Activated naive CD8-positive, alpha-beta T cell treated with anti-CD3 and anti-CD28 coated beads, Interleukin-2, amount 50 U/mL, for 16 hours (primary cell): Measurements from ENCODE around the gene HEATR9.

Source experiments
- DNase-seq: peaks from one replicate; pipeline ENCODE4 v3.0.0-alpha.2; 2020; ENCODE audit warnings: low read depth, low spot score

The HEATR9 gene

DNA sequence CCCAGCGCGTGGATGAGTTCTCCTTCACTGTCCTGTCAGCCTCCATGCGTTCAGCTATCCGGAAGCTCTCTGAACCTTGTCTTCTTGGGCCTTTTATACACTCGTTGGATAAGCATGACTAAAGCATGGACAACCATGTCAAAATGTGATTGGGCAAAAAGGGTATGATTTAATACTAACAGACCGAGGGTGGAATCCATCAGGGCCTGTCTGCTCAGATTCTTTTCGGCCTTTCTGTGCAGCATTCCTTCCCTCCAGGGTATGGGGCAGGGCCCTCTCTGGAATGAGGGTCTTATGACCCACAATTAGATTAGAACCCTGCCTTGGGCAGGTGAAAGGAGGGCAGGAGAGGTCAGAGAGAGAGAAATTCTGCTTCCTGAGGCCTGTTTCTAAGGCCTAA is 25.5 kb upstream of the HEATR9 start:
- DNase-seq, result no peak

DNA sequence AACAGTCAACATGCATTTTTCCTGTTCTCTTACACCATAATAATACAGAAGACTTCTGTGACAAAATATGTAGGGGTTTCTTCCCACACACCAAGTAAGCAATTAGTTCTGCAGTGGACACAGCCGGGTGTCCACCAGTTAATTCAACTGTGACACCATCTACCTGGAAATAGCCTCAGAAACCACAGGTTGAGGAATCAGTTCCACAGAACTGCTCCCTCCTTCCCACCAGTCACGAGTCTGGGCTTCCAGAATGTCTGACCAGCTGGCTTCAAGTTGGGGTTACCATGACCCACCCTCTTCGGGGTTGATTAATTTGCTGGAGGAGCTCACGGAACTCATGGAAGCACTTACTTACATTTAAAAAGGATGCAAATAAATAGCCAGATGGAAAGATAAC is 25.1 kb upstream of the HEATR9 start:
- no peak for DNase-seq

DNA sequence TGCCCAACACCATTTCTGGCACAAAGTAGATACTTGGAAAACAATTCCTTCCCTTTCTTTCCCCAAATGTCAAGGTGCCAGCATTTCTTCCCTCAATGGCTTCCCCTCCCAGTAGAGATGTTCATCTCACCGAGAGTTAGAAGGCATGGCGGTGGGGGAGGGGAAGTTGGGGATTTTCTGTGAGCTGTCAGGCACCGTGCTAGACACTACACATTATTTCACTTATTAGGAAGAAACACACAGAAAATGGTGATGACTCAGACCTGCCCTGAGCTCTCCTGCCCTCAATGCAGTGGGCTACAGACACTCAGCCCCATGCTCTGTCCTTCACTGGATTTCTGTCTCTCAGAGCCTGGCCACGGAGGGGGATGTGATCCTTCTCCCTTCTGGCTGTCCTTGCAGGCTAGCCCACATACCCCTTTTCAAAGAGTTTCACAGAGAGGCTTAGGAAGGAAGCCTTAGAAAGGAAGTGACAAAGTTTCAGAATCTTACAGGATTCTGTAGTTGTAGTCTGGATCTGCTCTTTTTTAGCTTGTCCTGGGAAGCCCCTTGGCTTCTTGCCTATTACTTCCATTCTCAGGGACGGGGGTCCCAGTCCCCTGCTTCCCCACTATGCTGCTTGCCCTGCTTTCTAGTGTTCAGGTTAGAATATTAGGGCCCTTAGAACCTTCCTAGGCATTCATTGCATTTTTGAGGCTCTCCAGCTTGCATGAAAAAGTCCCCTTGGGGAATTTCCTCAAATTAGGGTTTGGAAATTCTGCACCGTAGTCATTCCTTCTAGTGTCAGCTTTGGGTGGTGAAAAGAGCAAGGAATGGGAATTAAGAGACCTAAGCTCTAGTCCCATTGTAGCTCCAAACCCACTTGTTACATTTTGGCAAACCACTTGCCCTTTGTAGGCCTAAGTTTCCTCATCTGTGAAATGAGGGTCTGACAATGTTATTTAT is 23.7 kb upstream of the HEATR9 start:
- DNase-seq, result no peak

DNA sequence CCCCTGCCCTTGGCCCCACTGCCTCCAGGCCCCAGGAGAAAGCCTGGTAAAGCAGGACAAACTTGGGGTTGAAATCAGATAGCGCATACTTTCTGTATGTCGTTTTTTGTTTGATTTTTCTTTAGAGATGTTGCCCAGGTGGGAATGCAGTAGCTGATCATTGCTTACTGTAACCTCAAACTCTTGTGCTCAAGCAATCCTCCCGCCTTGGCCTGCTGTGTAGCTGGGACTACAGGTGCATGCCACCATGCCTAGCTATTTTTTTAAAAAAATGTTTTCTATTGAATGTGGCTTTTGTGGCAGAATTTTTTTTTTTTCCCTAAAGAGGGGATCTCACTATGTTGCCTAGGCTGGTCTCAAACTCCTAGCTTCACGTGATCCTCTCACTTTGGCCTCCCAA is 22.6 kb upstream of the HEATR9 start:
- no peak for DNase-seq

DNA sequence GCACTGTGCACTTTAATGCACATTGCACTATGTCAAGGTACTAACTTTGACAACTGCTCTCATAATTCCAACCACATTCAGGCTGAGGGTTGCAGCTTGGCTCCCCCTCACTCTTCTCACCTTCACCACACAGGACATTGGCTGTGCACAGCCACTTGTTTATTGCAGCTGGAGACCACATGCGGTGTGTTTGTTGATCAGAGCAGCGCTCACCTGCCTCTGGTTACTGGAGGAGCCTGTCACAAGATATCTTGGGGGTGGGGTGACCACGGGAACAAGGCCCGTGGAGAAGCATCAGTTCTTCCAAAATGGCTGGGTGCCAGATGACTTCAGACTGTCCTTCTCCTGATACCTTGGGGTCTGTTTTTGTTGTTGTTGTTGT is 22.1 kb upstream of the HEATR9 start:
- no peak for DNase-seq

DNA sequence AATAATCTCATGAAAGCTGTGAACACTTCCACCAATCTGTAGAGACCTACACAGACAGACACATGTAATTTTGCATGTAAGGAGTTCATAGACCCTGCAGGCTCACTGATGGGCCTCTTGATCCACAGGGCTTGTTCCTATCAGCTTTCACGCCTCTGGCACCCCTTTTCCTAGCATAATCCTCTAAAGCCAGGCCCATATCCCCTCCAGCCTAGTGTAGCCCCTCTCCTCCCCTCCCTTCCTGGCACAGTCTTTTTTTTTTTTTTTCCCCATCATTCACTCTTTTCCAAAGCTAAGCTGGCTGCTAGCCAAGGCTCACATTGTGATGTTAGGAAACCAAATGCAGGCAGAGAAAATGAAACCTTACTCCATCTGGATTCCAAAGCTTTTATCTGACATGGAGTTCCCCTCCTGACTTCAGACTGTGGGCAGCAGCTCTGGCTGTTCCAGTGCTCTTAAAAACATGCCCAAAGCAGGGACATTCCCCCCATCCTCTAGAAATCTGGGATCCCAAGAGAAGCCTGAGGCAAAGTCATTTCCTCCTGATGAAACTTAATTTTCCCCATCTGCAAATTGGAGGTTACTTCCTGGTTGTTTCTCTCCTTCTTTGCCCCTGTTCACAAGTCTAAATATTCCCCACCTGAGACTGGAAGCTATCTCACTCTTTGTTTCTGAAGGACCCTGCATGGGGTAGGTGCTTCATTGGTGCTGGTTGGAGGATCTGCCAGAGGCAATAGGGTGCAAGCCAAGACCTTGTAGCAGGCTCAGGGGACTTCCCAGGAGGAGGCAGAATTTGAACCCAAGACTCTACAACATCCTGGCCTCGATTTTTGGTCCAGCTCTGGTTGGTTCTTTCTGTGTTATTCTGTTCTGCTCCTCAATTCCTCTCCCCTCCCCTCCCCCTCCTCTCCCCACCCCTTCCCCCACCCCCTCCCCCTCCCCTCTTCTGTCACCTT is 21.4 kb upstream of the HEATR9 start:
- DNase-seq, result no peak

DNA sequence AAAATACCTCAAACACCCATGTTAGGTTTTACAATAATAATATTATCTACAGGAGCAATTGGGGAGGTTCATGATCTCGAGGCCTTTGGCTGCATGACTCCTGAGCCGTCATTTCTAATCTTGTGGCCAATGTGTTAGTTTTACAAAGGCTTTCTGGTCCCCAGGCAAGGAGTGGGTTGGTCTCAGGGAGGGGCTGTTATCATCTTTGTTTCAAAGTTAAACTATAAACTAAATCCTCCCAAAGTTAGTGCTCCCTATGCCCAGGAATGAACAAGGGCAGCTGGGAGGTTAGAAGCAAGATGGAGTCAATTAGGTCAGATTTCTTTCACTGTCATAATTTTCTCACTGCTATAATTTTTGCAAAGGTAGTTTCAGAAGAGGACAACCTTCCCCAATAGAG is 20.6 kb upstream of the HEATR9 start:
- DNase-seq, result no peak

DNA sequence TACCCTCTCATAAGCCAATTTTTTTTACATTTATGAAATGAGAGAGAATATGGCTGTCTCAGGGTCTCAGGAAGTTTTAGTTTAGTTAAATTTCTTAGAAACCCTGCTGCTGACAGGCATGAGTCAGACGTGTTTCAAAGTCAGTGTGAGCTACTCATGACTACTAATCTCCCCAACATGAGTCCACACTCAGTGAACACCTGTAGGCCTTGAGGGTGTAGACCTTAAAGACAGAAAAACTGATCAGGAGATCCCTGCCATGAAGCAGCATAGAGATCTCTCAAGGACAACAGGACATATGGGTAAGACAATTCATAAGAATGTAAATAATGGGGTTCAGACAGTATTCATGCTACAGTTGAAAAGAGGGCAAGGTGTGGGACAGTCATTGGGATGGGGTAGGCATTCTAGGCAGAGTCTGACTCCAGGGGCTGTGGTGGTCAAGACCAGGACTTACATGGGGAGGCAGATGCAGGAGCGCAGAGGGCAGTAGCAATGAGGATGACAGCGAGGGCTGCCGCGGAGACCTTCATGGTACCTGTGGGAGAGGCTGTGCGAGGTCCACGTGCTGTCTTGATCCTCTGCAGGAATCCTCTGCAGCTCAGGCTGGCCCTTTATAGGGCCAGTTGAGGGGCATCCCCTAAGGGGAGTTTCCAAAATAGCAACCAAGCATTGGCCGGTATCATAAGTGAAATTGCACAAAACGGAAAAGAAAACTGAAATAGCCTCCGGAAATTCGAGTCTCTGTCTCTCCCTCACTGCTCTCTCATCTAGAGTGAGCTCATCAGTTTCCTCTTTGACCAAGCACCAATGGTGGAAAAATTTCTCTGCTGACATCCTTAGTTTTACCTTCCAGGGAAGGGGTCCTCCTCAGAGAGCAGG is 11.3 kb upstream of the HEATR9 start, which contains the start of gene CCL5:
Gene CCL5 (minus strand): TSS at position 588 of the 882 bp plus-strand sequence.
- no peak for DNase-seq

DNA sequence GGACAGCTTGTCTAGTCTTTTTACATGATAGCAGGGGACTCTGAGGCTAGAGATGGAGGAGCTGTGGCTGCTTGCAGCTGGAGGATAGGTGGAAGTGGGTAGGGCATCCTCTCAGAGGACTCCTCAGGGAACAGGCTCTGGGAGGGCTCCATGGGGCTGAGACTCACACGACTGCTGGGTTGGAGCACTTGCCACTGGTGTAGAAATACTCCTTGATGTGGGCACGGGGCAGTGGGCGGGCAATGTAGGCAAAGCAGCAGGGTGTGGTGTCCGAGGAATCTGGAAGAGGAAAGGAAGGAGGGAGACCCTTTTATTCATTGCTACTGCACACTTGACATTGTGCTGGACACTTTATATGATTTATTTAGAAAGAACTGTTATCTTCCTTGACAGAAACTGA is 9.7 kb upstream of the HEATR9 start:
- no peak for DNase-seq

DNA sequence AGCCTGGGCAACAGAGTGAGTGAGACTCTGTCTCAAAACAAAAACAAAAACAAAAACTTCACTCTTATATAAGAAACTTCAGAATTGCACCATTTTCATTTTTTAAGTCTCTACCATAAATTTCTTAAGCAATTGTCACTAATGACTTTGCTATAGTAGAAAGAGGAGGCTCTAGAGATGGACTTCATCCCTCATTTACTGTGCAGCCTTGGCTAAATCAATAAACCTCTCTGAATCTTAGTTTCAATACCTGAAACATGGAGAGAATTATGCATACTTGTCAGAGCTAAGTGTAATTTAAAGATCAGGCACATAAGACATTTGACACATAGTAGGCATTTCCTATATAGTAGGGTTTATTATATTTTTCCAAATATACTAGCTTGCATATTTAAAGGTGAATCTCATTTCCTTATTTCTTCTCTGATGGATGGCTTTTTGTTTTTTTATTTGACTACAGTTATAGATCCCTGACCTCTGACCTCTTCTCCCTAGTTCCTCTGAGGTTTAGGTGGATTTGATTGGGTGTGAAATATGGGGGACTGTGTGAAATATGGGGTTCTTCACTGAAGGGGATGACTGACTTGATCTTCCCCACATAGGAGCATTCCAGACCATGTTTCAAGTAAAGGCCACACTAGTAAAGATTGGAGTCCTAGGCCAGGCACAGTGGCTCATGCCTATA is 8.8 kb upstream of the HEATR9 start:
- no peak for DNase-seq

DNA sequence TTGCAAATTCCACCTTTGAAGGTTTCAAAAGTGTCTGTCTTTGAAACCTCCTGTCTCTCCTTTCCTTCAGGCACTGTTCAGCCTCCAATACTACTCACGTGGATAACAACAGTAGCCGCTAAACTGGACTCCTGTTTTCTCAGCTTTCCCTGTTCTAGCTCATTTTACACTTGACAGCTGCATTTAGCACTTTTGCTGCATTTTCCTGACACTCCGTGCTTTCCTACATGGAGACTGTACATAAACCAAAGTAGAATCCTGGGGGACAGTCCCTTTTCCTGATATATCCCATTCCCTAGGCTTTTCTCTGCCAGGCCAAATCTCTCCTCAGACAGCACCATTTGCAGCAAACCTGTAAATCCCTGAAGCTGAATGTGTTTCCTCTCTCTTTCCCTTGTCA is 7.8 kb upstream of the HEATR9 start:
- no peak for DNase-seq

DNA sequence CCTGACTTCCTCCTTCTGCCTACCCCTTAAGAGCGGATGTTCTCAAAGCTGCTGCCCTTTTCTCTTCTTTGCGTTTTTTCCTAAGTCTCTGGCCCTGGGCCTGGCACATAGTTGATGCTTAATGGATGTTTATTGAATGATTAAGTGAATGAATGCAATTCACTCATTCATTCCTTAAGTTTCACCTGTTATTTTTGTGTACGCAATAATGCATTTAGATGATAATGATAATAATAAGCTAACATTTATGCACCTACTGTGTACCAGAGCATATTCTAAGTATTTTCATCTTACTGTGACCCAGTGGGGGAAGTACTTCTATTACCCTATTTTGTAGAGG is 7.1 kb upstream of the HEATR9 start:
- DNase-seq, result no peak

DNA sequence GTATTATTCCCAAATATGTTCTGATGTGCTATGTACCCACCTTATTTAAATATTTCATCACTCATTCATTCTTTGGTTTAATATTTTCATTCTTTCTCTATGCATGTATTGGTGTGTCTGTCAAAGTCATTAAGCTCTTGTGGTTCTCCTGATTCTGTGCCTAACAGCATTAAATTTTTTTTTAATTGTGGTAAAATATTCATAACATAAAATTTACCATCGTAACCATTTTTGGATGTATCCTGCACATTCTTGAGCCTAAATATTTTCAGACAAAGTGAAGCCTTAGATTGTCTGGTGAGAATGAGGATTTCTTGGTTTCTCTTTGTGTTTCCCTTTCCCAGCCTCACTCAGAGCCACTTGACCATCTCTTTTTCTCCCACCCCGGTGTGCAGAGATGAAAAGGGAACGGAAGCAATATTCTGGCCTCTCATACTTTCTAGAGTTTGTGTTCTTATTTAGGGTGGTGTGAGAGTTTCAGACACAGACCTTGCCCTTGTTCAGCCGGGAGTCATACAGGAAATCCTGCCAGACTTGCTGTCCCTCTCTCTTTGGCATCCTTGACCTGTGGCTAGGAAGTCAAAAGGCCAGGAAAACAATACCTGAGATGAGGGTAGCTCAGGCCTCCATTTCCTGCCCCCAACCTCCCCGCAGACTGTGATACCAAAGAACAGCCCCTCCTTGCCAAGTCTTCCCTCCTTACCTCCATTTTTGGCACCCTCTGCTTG is 6.5 kb upstream of the HEATR9 start:
- no peak for DNase-seq

DNA sequence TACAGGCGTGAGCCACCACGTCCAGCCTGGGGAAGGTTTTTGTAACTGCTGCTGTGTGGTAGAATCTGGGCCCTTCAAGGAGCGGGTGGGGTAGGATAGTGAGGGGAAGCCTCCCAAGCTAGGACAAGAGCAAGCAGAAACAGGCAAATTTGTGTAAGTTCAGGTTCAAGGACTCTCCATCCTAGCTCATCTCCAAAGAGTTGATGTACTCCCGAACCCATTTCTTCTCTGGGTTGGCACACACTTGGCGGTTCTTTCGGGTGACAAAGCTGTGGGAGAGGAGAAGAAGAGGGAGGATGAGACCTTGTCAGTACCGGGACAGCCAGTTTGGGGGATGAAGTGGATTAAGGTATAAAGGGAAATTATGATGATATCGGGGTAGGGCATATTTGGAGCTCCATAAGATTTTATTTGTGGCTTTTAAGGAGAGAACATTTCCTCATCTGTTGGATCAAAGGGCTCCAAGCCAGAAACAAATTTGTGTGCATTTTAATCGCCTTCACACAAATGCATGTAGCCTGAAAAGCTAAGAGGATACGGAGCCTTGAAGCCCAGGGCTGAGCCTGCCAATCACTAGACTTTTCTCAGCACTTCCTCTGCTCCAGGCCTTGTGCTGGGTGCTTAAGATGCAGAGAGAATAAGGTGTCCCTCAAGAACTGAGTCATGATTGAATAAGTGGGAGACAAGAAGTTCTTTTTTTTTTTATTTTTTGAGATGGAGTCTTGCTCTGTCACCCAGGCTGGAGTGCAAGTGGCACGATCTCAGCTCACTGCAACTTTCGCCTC is 3.7 kb upstream of the HEATR9 start:
- DNase-seq, result no peak

DNA sequence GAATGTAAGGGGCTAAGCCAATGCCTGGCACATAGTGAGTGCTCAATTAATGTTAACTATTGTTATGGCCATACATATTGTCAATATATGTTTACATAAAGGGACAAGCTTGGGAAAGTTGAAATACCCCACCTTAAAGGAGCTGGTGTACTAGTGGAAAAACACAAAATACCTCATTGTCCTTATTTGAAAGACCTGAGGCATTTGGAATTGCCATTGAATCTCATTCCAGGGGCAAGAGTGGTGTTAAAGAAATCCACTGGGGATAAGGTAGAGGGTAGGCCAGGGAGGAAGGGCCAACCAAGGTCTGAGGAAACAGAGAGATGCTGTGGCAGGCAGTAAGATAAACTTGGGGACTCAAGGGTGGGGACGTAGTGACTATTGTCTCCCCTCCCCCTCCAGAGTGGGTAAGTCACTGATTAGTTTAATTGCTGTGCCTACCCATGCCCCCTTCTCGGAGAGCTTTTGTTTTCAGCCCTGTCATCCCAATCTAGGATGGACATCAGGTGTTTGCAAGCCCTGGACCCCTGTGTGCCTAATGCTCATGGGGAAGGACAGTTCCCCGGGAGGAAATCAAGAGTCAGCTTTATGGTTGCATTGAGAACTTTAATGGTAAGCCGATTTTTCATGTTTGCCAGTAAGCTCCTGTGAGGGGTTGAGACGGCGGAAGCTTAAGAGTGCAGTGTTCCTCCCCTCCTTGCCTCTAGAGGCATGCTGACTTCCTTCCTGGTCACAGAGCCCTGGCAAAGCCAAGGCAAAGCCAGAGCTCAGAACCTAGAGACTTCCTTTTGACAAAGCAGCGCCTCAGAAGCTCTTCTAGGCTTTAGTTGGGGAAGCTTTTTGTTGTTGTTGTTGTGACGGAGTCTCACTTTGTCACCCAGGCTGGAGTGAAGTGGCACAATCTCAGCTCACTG is 2.5 kb upstream of the HEATR9 start:
- no peak for DNase-seq

DNA sequence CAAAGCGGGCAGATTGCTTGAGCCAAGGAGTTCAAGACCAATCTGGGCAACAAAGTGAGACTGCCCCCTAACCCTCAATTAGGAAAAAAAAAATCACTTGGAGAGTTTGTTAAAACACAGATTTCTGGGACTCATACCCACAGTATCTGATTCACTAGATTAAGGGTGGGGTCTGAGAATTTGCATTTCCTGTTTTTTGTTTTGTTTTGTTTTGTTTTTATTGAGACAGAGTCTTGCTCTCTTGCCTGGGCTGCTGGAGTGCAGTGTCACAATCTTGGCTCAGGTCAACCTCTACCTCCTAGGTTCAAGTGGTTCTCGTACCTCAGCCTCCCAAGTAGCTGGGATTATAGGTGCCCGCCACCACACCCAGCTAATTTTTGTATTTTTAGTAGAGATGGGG is 1.1 kb downstream of the HEATR9 start:
- DNase-seq, result no peak

DNA sequence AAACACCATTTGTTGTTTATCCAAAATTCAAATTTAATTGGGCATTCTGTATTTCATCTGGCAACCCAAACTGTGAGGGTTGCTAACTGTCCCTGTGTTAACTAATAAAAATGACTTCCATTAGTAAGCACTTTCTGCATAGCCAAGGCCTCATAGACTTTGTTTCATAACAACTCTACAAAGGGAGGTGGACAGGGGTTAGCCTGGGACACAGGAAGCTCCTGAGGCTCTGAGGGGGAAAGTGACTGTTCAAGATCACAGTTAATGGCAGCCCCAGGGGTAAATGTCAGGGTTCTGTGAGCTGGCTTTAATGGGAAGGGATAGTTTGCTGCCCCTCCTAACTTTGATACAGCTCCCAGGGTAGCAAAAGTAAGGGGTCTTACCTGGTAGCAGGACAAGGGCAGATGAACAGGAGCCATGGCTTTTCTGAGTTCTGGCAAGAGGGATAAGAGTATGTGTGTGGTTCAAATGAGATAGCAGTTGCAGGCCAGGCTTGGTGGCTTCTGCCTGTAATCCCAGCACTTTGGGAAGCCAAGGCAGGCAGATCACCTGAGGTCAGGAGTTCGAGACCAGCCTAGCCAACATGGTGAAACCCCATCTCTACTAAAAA is 2.2 kb downstream of the HEATR9 start:
- DNase-seq, result no peak
